ENCODE data around the gene EIF3B. TPM values are rescaled to one million over a fixed set of nuclear protein-coding genes. Genes with fewer than 3 reads are reported as not detected.
A peak's percentile ranks its signal among the peaks of the same experiment; 100 is the strongest.
"Not testable (repeated sequence)": the region's sequence is repeated elsewhere in the genome, so short reads cannot be mapped to it uniquely, and the experiment has no call there.

The EIF3B gene
- 107 TPM for total RNA-seq
- 65.5 TPM for polyA plus RNA-seq (ENCODE audit: insufficient read depth, low read depth, low replicate concordance)
- long read RNA-seq, donor 1, partial matches to known transcripts, result 0 of 12 reads
- long read RNA-seq, donor 1, other reads (novel, unspliced or antisense), result 0 of 12 reads
- long read RNA-seq, donor 2, transcript EIF3B-202 (19 exons, 2,966 nt), result major isoform, 5 of 10 reads
- long read RNA-seq, donor 2, partial matches to known transcripts, result 0 of 10 reads
- long read RNA-seq, donor 2, other reads (novel, unspliced or antisense), result 0 of 10 reads
- long read RNA-seq, donor 3, transcript EIF3B-201 (19 exons, 3,055 nt), result major isoform, 11 of 15 reads
- long read RNA-seq, donor 3, partial matches to known transcripts, result 0 of 15 reads
- long read RNA-seq, donor 3, other reads (novel, unspliced or antisense), result 0 of 15 reads
- long read RNA-seq, donor 4, transcript EIF3B-202 (19 exons, 2,966 nt), result minor isoform, 6 of 14 reads
- long read RNA-seq, donor 4, transcript EIF3B-201 (19 exons, 3,055 nt), result major isoform, 7 of 14 reads
- long read RNA-seq, donor 4, partial matches to known transcripts, result 0 of 14 reads
- long read RNA-seq, donor 4, other reads (novel, unspliced or antisense), result 0 of 14 reads
- long read RNA-seq, donor 5, result 0 reads
- long read RNA-seq, donor 6, partial matches to known transcripts, result 9 of 14 reads
- long read RNA-seq, donor 6, other reads (novel, unspliced or antisense), result 0 of 14 reads
- long read RNA-seq, donor 7, transcript EIF3B-202 (19 exons, 2,966 nt), result major isoform, 67 of 199 reads
- long read RNA-seq, donor 7, transcript EIF3B-201 (19 exons, 3,055 nt), result minor isoform, 62 of 199 reads
- long read RNA-seq, donor 7, partial matches to known transcripts, result 15 of 199 reads
- long read RNA-seq, donor 7, other reads (novel, unspliced or antisense), result 54 of 199 reads
- long read RNA-seq, donor 8, transcript EIF3B-202 (19 exons, 2,966 nt), result major isoform, 7 of 12 reads
- long read RNA-seq, donor 8, partial matches to known transcripts, result 0 of 12 reads
- long read RNA-seq, donor 8, other reads (novel, unspliced or antisense), result 0 of 12 reads
- long read RNA-seq, donor 9, partial matches to known transcripts, result 5 of 10 reads
- long read RNA-seq, donor 9, other reads (novel, unspliced or antisense), result 0 of 10 reads
- long read RNA-seq, donor 10, transcript EIF3B-202 (19 exons, 2,966 nt), result major isoform, 9 of 21 reads
- long read RNA-seq, donor 10, transcript EIF3B-201 (19 exons, 3,055 nt), result major isoform, 9 of 21 reads
- long read RNA-seq, donor 10, partial matches to known transcripts, result 0 of 21 reads
- long read RNA-seq, donor 10, other reads (novel, unspliced or antisense), result 0 of 21 reads

DNA sequence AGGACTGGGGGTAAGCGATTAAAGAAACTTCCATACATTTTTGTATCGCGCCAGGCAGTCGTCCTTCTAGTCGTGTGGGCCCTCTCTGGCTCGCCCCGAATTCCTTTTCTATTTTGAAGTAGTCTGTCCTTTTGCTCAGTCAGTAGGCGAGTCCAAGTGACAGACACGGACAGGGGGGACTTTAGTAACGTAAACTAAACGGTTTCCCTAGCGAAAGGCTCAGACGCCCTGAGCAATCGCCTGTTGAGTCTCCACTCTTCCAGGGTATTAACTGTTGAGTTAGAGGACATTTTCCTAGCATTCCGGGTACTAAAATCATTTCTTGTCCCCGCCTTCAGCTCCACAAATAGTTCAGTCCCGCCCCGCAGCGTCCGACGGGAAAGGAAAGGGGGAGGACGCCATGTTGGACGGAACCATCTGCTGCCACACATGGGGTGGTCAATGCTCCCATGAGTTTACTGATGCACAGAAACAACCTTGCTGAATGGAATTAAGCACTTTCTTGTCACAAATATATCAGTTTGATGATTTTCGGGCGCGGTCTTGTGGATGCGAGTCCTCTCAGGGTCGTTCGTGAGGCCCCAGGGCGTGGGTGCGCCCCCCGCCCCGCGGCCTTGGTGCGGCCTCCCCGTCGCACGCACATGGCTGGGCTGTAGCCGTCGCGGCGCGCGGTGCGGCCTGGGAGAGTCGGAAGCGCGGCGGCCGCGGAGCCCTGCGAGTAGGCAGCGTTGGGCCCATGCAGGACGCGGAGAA lies at the start of gene EIF3B:
Gene EIF3B, plus strand, starts transcription at position 642 of the 753 bp plus-strand sequence. Its CDS starts 95 bp downstream, at position 737.
- Histone ChIP-seq H3K9ac (ENCODE audit: low read length in 3 of 3) (peak within 1 kb of the TSS; percentile 94 to 100 (median 99)), H3K4me3 (ENCODE audit: low read length in 3 of 3) (peak within 1 kb of the TSS; percentile 89 to 96 (median 91)), H3K27ac (ENCODE audit: low read depth in 2 of 2, low read length in 2 of 2) (peak within 1 kb of the TSS; percentile 100), H3K36me3 (ENCODE audit: control insufficient read depth in 2 of 3, insufficient read depth in 3 of 3, low read length in 3 of 3) (peaks cover 2 to 5% (median 4%) of the 10 kb centered on the region in 3 donors), H3K9me3 (ENCODE audit: control insufficient read depth in 2 of 3, insufficient read depth in 1 of 3, low read length in 3 of 3) (no peaks in the 10 kb centered on the region), H3K27me3 (ENCODE audit: control insufficient read depth, insufficient read depth, low read length) (no peaks in the 10 kb centered on the region), H3K4me1 (ENCODE audit: control insufficient read depth in 2 of 3, insufficient read depth in 2 of 3, low read depth in 1 of 3, low read length in 3 of 3) (peaks cover 0 to 18% (median 6%) of the 10 kb centered on the region in 3 donors)
- intact Hi-C loops (cut with DNase I), result no loop called here
- FAIRE-seq (no peak), DNase-seq (peak; percentile 92 to 98 (median 96))
- TF ChIP-seq, protein P1, sequence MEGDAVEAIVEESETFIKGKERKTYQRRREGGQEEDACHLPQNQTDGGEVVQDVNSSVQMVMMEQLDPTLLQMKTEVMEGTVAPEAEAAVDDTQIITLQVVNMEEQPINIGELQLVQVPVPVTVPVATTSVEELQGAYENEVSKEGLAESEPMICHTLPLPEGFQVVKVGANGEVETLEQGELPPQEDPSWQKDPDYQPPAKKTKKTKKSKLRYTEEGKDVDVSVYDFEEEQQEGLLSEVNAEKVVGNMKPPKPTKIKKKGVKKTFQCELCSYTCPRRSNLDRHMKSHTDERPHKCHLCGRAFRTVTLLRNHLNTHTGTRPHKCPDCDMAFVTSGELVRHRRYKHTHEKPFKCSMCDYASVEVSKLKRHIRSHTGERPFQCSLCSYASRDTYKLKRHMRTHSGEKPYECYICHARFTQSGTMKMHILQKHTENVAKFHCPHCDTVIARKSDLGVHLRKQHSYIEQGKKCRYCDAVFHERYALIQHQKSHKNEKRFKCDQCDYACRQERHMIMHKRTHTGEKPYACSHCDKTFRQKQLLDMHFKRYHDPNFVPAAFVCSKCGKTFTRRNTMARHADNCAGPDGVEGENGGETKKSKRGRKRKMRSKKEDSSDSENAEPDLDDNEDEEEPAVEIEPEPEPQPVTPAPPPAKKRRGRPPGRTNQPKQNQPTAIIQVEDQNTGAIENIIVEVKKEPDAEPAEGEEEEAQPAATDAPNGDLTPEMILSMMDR (IDR thresholded peaks at IDR 0.05; ENCODE audit: borderline replicate concordance, extremely low read depth, insufficient read depth), result no peak

DNA sequence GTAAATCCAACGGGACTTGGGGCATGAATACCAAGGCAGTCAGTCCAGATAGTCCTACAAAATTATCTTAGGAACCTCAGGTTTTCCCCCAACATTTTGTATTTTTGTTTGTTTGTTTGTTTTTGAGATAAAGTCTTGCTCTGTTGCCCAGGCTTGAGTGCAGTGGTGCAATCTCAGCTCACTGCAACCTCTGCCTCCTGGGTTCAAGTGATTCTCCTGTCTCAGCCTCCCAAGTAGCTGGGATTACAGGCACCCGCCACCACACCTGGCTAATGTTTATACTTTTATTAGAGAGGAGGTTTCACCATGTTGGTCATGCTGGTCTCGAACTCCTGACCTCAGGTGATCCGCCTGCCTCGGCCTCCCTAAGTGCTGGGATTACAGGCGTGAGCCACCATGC lies 49.4 kb upstream of the EIF3B start:
- peak overlapping the region in 1 of 3 donors; percentile 19 for H3K4me3 ChIP-seq (ENCODE audit: low read length in 3 of 3)

DNA sequence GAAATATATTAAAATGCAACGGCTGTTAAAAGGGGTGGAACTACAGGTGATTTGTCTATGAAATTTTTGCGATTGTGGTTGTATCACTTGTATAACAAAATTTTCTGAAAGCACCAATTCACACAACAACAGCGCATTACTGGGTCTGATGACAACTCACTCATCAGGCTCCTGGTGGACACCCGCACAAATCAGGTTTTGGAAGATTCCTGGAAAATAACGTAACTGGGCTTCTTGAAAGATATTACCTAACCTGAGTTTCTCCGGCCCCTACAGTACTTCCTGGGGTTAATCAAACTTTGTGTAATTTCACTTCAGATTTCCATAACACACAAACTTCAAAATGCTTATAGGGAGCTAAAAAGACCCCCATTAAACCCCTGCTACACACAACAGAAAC lies 47.9 kb upstream of the EIF3B start:
- TF ChIP-seq, protein P1 (IDR thresholded peaks at IDR 0.05; ENCODE audit: borderline replicate concordance, extremely low read depth, insufficient read depth), result no peak
- FAIRE-seq (no peak), DNase-seq (no peak)

More for the DNA sequence above, 49.4 kb upstream of the EIF3B start:
- H3K36me3 ChIP-seq (ENCODE audit: control insufficient read depth in 2 of 3, insufficient read depth in 3 of 3, low read length in 3 of 3); H3K4me1 ChIP-seq (ENCODE audit: control insufficient read depth in 2 of 3, insufficient read depth in 2 of 3, low read depth in 1 of 3, low read length in 3 of 3); FAIRE-seq; H3K9ac ChIP-seq (ENCODE audit: low read length in 3 of 3); intact Hi-C loops (cut with DNase I); H3K9me3 ChIP-seq (ENCODE audit: control insufficient read depth in 2 of 3, insufficient read depth in 1 of 3, low read length in 3 of 3); DNase-seq; H3K27me3 ChIP-seq (ENCODE audit: control insufficient read depth, insufficient read depth, low read length); H3K27ac ChIP-seq (ENCODE audit: low read depth in 2 of 2, low read length in 2 of 2): not testable (repeated sequence)

More for the DNA sequence above, 47.9 kb upstream of the EIF3B start:
- Histone ChIP-seq H3K4me3 (ENCODE audit: low read length in 3 of 3) (no peak overlapping the region), H3K9me3 (ENCODE audit: control insufficient read depth in 2 of 3, insufficient read depth in 1 of 3, low read length in 3 of 3) (no peaks in the 10 kb centered on the region), H3K27me3 (ENCODE audit: control insufficient read depth, insufficient read depth, low read length) (no peaks in the 10 kb centered on the region), H3K9ac (ENCODE audit: low read length in 3 of 3) (no peak overlapping the region), H3K36me3 (ENCODE audit: control insufficient read depth in 2 of 3, insufficient read depth in 3 of 3, low read length in 3 of 3) (no peaks in the 10 kb centered on the region), H3K27ac (ENCODE audit: low read depth in 2 of 2, low read length in 2 of 2) (no peak overlapping the region), H3K4me1 (ENCODE audit: control insufficient read depth in 2 of 3, insufficient read depth in 2 of 3, low read depth in 1 of 3, low read length in 3 of 3) (peaks cover 0 to 5% (median 0%) of the 10 kb centered on the region in 3 donors)
- intact Hi-C loops (cut with DNase I), result no loop called here

Data from kidney (tissue), 22 donors.